OCI-LY1 (cell line): ENCODE data around the gene CLSTN2.

Experiments used
- H2AFZ ChIP-seq: fragments of 200-600 bp; sonication (generic), shearing (Covaris generic); 2 replicates; pipeline ENCODE4 v1.6.0; 2014; ENCODE audit warnings: antibody characterized with exemption, mild to moderate bottlenecking, low read length
- H3F3A ChIP-seq: fragments of 200-600 bp; sonication (generic), shearing (Covaris generic); 2 replicates; pipeline ENCODE4 v1.6.0; 2014; ENCODE audit warnings: mild to moderate bottlenecking, antibody characterized with exemption, low read length, moderate library complexity; ENCODE audit not compliant: insufficient read depth
- H3K27ac ChIP-seq: fragments of 200-600 bp; sonication (generic); 2 replicates; pipeline ENCODE4 v1.5.1; 2014; ENCODE audit warnings: low read length, mixed run types, mild to moderate bottlenecking, low read depth; ENCODE audit not compliant: poor library complexity, severe bottlenecking
- H3K27me3 ChIP-seq: fragments of 200-600 bp; sonication (generic); 2 replicates; pipeline ENCODE4 v1.6.0; 2014; ENCODE audit warnings: antibody characterized with exemption, mild to moderate bottlenecking, low read length, moderate library complexity; ENCODE audit not compliant: insufficient read depth
- H3K36me3 ChIP-seq: fragments of 200-600 bp; sonication (generic); 2 replicates; pipeline ENCODE4 v1.6.1; 2014; ENCODE audit warnings: mild to moderate bottlenecking, antibody characterized with exemption, low read length, moderate library complexity, mixed read lengths; ENCODE audit not compliant: insufficient read depth
- H3K4me1 ChIP-seq: fragments of 200-600 bp; sonication (generic); 2 replicates; pipeline ENCODE4 v1.5.1; 2014; ENCODE audit warnings: mild to moderate bottlenecking, low read length, moderate library complexity; ENCODE audit not compliant: insufficient read depth, severe bottlenecking
- H3K4me2 ChIP-seq: fragments of 200-600 bp; sonication (generic), shearing (Covaris generic); 2 replicates; pipeline ENCODE4 v1.6.1; 2014; ENCODE audit warnings: low read length
- H3K4me3 ChIP-seq: fragments of 200-600 bp; sonication (generic); 2 replicates; pipeline ENCODE4 v1.5.1; 2014; ENCODE audit warnings: low read length, low read depth, mild to moderate bottlenecking, mixed read lengths; ENCODE audit not compliant: poor library complexity, severe bottlenecking
- H3K79me2 ChIP-seq: fragments of 200-600 bp; shearing (Covaris generic); 2 replicates; pipeline ENCODE4 v1.6.1; 2016; ENCODE audit warnings: mixed run types, low read length, mixed read lengths; ENCODE audit not compliant: insufficient read depth
- H3K9ac ChIP-seq: fragments of 200-600 bp; sonication (generic), shearing (Covaris generic); 2 replicates; pipeline ENCODE4 v1.6.1; 2014; ENCODE audit warnings: mild to moderate bottlenecking, low read length, mixed read lengths
- H3K9me2 ChIP-seq: fragments of 200-600 bp; sonication (generic), shearing (Covaris generic); 2 replicates; pipeline ENCODE4 v1.6.1; 2014; ENCODE audit warnings: low read depth, mild to moderate bottlenecking, low read length, mixed read lengths
- H3K9me3 ChIP-seq: fragments of 200-600 bp; shearing (Covaris generic); 2 replicates; pipeline ENCODE4 v1.6.1; 2014; ENCODE audit warnings: low read length, mixed read lengths
- H4K20me1 ChIP-seq: fragments of 200-600 bp; sonication (generic), shearing (Covaris generic); 2 replicates; pipeline ENCODE4 v1.6.0; 2016; ENCODE audit warnings: mild to moderate bottlenecking, low read length; ENCODE audit not compliant: insufficient read depth
- EZH2 ChIP-seq: fragments of 200-600 bp; sonication (generic), shearing (Covaris generic); IDR thresholded peaks from 2 replicates; pipeline ENCODE4 v1.8.0; 2017; ENCODE audit warnings: borderline replicate concordance, mixed run types, mild to moderate bottlenecking, antibody characterized with exemption, low read length, moderate library complexity, mixed read lengths
- TF ChIP-seq, protein P1 (sequence below): fragments of 200-600 bp; sonication (generic), shearing (Covaris generic); IDR thresholded peaks from 2 replicates; pipeline ENCODE4 v1.5.1; 2017; ENCODE audit warnings: mild to moderate bottlenecking, antibody characterized with exemption, low read length, moderate library complexity, mixed read lengths

CLSTN2 gene

DNA sequence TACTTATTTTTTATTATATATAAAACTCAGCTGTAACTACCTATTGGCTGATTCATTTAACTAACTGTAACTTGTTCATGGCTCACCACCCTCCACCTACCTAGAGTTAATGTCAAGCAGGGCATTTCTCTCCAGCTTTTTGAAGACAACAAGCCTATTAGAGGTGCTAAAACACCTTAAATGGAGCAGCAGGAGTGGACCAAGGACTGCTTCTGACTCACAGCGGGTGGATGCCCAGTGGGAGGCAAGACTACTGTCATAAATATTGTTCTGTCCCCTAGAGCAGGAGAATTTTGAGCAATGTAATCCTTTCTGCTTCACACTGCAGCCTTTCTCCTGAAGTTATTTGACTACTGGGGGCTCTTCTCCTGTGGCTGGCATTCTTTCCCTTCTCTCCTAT, 146.9 kb downstream of the CLSTN2 start:
- TF ChIP-seq EZH2 = no peak
- TF ChIP-seq, protein P1, sequence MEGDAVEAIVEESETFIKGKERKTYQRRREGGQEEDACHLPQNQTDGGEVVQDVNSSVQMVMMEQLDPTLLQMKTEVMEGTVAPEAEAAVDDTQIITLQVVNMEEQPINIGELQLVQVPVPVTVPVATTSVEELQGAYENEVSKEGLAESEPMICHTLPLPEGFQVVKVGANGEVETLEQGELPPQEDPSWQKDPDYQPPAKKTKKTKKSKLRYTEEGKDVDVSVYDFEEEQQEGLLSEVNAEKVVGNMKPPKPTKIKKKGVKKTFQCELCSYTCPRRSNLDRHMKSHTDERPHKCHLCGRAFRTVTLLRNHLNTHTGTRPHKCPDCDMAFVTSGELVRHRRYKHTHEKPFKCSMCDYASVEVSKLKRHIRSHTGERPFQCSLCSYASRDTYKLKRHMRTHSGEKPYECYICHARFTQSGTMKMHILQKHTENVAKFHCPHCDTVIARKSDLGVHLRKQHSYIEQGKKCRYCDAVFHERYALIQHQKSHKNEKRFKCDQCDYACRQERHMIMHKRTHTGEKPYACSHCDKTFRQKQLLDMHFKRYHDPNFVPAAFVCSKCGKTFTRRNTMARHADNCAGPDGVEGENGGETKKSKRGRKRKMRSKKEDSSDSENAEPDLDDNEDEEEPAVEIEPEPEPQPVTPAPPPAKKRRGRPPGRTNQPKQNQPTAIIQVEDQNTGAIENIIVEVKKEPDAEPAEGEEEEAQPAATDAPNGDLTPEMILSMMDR = no peak
- H3K4me3 ChIP-seq = no peak overlapping the region
- no peaks in the 10 kb centered on the region for H3K79me2 ChIP-seq
- no peaks in the 10 kb centered on the region for H3K27me3 ChIP-seq
- H3K9me2 ChIP-seq = no peaks in the 10 kb centered on the region
- no peaks in the 10 kb centered on the region for H4K20me1 ChIP-seq
- no peaks in the 10 kb centered on the region for H3K9me3 ChIP-seq
- H2AFZ ChIP-seq = no peak overlapping the region
- H3F3A ChIP-seq = no peaks in the 10 kb centered on the region
- H3K27ac ChIP-seq = no peak overlapping the region
- no peak overlapping the region for H3K9ac ChIP-seq
- H3K36me3 ChIP-seq = no peaks in the 10 kb centered on the region
- no peak overlapping the region for H3K4me2 ChIP-seq
- no peaks in the 10 kb centered on the region for H3K4me1 ChIP-seq

DNA sequence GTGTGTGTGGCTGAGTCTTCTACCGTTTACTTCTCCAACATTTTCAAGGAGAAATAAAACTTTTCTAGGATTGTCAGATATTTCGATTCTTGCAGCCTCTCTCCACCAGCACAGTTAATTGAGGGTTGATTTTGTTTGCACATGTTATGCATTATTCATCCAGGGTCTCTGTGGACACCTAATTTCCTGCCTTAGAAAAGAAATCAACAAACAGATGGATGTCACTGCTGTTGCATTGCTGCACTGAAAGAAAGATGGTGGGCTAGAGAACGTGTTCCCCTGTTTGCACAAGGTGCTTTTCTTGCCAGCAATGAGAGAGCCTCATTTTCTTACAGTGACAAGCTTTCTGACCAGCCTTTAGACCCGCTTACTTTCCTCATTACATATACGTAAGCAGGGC, 150.0 kb downstream of the CLSTN2 start:
- no peaks in the 10 kb centered on the region for H3K27me3 ChIP-seq
- H4K20me1 ChIP-seq = no peaks in the 10 kb centered on the region
- no peak overlapping the region for H3K4me3 ChIP-seq
- no peak overlapping the region for H2AFZ ChIP-seq
- no peak overlapping the region for H3K4me2 ChIP-seq
- H3F3A ChIP-seq = no peaks in the 10 kb centered on the region
- no peaks in the 10 kb centered on the region for H3K4me1 ChIP-seq
- no peak overlapping the region for H3K9ac ChIP-seq
- H3K36me3 ChIP-seq = no peaks in the 10 kb centered on the region
- H3K9me3 ChIP-seq = no peaks in the 10 kb centered on the region
- H3K79me2 ChIP-seq = no peaks in the 10 kb centered on the region
- TF ChIP-seq EZH2 = no peak
- TF ChIP-seq, protein P1 = no peak
- H3K27ac ChIP-seq = no peak overlapping the region
- no peaks in the 10 kb centered on the region for H3K9me2 ChIP-seq

DNA sequence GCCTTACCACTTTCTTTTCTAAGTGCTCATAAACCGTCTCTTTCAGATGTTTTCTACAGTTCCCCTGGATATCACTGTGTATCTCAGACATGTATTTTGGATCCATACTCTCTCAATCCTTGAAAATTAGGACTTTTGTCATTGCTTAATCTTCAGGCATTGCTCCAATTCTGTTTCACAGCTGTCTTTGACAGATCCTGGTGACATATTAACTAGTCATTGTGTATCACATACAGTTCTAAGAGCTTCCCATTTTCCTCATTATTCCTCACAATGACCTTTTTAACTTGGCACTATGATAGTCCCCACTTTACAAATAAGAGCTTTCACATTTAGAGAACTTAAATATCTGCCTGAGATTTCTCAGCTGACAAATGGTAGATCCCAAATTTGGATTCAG, 151.7 kb downstream of the CLSTN2 start:
- H2AFZ ChIP-seq = no peak overlapping the region
- no peak for TF ChIP-seq EZH2
- TF ChIP-seq, protein P1 = no peak
- 0 out of 2 replicates have a peak, but pooled peaks cover 3% of the 10 kb centered on the region for H3K27me3 ChIP-seq
- no peaks in the 10 kb centered on the region for H3K4me1 ChIP-seq
- H3K36me3 ChIP-seq = no peaks in the 10 kb centered on the region
- H4K20me1 ChIP-seq = no peaks in the 10 kb centered on the region
- no peak overlapping the region for H3K27ac ChIP-seq
- no peaks in the 10 kb centered on the region for H3F3A ChIP-seq
- H3K4me3 ChIP-seq = no peak overlapping the region
- no peak overlapping the region for H3K9ac ChIP-seq
- no peak overlapping the region for H3K4me2 ChIP-seq
- no peaks in the 10 kb centered on the region for H3K79me2 ChIP-seq
- no peaks in the 10 kb centered on the region for H3K9me2 ChIP-seq
- no peaks in the 10 kb centered on the region for H3K9me3 ChIP-seq
